ENCODE results near the gene RBM22.

- TF ChIP-seq POLR2A (IDR thresholded peaks at IDR 0.05; ENCODE audit: extremely low read depth, insufficient read length) (no peak), CTCF (IDR thresholded peaks at IDR 0.05; ENCODE audit: low read depth, low read length) (no peak), MYC (IDR thresholded peaks at IDR 0.05; ENCODE audit: low read depth, low read length) (no peak)
Measured at GRCh38 chr5:150644058-150644457, 56.8 kb downstream of the RBM22 start.

All from NB4 (cell line).